ENCODE data around the gene SMAD2. TPM values are rescaled to one million over a fixed set of nuclear protein-coding genes. Genes with fewer than 3 reads are reported as not detected.

Gene SMAD2
- total and polyA plus RNA-seq, 2 experiments from 2014 or later = 30.9 to 90.7 TPM

GRCh38 chr18:47826157-47827074 is 104.0 kb downstream of the SMAD2 start (continued):
- TF ChIP-seq REST (IDR thresholded peaks at IDR 0.05; ENCODE audit: unreplicated experiment) = no peak
- TF ChIP-seq NANOG (IDR thresholded peaks at IDR 0.05; ENCODE audit: borderline replicate concordance) = no peak

- H3K4me1 ChIP-seq (ENCODE audit: insufficient read depth) = peaks cover 55% of the 10 kb centered on the region
- H3K27ac Mint-ChIP-seq = peak overlapping the region; percentile 66
- no peaks in the 10 kb centered on the region for H3K9me3 Mint-ChIP-seq
- H3K27ac ChIP-seq (ENCODE audit: low read depth) = peak overlapping the region; percentile 60; the same call in 1 of the 2 replicates
- peaks cover 35% of the 10 kb centered on the region for H3K4me1 Mint-ChIP-seq
- DNase-seq (ENCODE audit: low spot score) = no peak
- no peak overlapping the region for H3K4me2 ChIP-seq
- no peak for ATAC-seq
- H3K36me3 ChIP-seq (ENCODE audit: insufficient read depth) = no peaks in the 10 kb centered on the region
- no peaks in the 10 kb centered on the region for H3K9me2 ChIP-seq (ENCODE audit: insufficient read depth)
- peaks cover 12% of the 10 kb centered on the region; the same call in 2 of the 3 replicates for H3K36me3 Mint-ChIP-seq (ENCODE audit: low read depth)
- peaks cover 4% of the 10 kb centered on the region for H3K27me3 Mint-ChIP-seq (ENCODE audit: insufficient read depth, low read depth, poor library complexity)
- no peaks in the 10 kb centered on the region for H4K20me1 ChIP-seq (replicated peaks; ENCODE audit: insufficient read depth)
- H3K4me3 Mint-ChIP-seq = no peak overlapping the region
- H3K79me2 ChIP-seq (replicated peaks; ENCODE audit: insufficient read depth) = no peaks in the 10 kb centered on the region
- H2AFZ ChIP-seq = no peak overlapping the region
- no peak overlapping the region for H3K4me3 ChIP-seq
- H3K27me3 ChIP-seq (ENCODE audit: insufficient read depth) = no peaks in the 10 kb centered on the region
- no peaks in the 10 kb centered on the region; the same call in 1 of the 2 replicates for H3F3A ChIP-seq (replicated peaks; ENCODE audit: low read depth)
- TF ChIP-seq REST (IDR thresholded peaks at IDR 0.05; ENCODE audit: unreplicated experiment) (no peak), EZH2 (IDR thresholded peaks at IDR 0.05; ENCODE audit: low read depth, unreplicated experiment) (no peak), ZNF114 (CRISPR knock-in tag; IDR thresholded peaks at IDR 0.05) (no peak), ZNF462 (CRISPR knock-in tag; IDR thresholded peaks at IDR 0.05) (no peak), POLR2AphosphoS5 (IDR thresholded peaks at IDR 0.05; ENCODE audit: low read depth) (no peak), STAT1 (IDR thresholded peaks at IDR 0.05; ENCODE audit: unreplicated experiment) (no peak), CREB1 (CRISPR knock-in tag; IDR thresholded peaks at IDR 0.05; ENCODE audit: low read depth) (no peak), ZNF331 (CRISPR knock-in tag; IDR thresholded peaks at IDR 0.05; ENCODE audit: low read depth) (no peak)
Observed at GRCh38 chr18:47821314-47821713, 109.1 kb downstream of the SMAD2 start.

Data from GM23338 (cell line).